Measurements from ENCODE around the gene DDT. TPM values are rescaled to one million over a fixed set of nuclear protein-coding genes. Genes with fewer than 3 reads are reported as not detected.
"Not testable (repeated sequence)": the region's sequence is repeated elsewhere in the genome, so short reads cannot be mapped to it uniquely, and the experiment has no call there.

The DDT gene
- total RNA-seq = 100 to 1,000 TPM; 128 to 136 TPM

DNA sequence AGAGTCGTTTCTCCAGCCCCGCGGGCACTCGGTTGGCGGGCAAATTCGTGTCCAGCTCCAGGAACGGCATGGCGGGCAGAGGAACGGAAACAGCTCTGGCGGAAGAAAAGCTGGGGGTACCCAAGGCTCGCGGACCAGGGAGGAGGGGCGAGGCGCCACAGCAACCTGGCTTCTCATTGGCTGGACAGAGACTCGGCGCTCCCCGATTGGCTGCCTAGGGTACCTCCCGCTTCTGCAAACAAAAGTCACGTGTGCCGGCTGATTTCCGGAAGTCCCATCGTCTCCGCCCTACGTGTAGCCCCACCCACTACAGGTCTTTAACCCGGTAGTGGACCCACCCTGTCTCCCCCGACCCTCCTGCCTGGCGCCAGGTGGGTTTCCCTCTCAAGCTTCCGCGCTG lies at the start of gene DDT:
TSS of gene DDT (minus strand) at position 97 of the 400 bp plus-strand sequence. CDS start at position 70, 27 bp downstream.
- peak; percentile 99 for ATAC-seq
- H3K27me3 Mint-ChIP-seq (ENCODE audit: low read depth); POLR2A ChIA-PET; H3K4me3 Mint-ChIP-seq; DNase-seq; H3K4me1 Mint-ChIP-seq (ENCODE audit: low read depth); H3K27ac Mint-ChIP-seq; CTCF ChIA-PET; H3K9me3 Mint-ChIP-seq (ENCODE audit: insufficient read depth): not testable (repeated sequence)
- H3K36me3 Mint-ChIP-seq (ENCODE audit: low read depth) = peaks cover 27% of the 10 kb centered on the region

DNA sequence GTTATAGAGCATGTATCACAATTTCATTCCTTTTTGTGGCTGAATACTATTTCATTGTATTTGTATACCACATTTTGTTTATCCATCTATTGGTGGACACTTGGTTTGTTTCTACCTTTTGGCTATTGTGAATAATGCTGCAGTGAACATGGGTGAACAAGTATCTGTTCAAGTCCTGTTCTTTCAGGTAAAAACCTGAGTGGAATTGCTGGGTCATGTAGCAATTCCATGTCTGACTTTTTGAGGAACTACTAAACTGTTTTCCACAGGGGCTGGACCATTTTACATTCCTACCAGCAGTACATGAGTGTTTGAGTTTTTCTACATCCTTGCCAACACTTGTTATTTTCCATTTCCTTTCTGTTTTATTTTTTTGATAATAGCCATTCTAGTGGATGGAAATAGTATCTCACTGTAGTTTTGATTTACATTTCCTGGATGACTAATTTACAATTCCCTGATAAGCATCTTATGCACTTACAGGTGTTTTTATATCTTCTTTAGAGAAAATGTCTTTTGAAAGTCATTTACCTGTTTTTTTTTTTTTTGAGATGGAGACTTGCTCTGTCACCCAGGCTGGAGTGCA lies 49.1 kb upstream of the DDT start:
- POLR2A ChIA-PET = interaction anchor here (1.2 kb wide), 1 partner anchor 10 kb away, joined by 3 read pairs; no protein-coding TSS in a partner anchor
- Mint-ChIP-seq H3K27me3 (ENCODE audit: low read depth) (no peaks in the 10 kb centered on the region), H3K27ac (no peak overlapping the region), H3K9me3 (ENCODE audit: insufficient read depth) (no peaks in the 10 kb centered on the region), H3K4me1 (ENCODE audit: low read depth) (peaks cover 21% of the 10 kb centered on the region), H3K4me3 (no peak overlapping the region), H3K36me3 (ENCODE audit: low read depth) (peaks cover 43% of the 10 kb centered on the region)
- ATAC-seq (no peak), DNase-seq (no peak)
- CTCF ChIA-PET = no interaction called here

DNA sequence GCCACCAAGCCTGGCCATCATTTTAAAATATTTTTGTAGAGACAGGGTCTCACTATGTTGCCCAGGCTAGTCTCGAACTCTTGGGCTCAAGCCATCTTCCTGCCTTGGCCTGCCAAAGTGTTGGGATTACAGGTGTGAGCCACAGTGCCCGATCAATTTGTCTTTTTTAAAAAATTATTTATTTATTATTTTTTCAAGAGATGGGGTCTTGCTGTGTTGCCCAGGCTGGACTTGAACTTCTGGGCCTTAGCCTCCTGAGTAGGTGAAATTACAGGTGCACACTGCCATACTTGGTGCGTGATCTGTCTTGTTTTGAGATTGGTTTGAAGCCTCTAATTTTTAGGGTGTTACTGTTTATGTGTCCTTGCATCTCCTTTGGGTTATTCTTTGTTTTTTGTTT lies 47.1 kb upstream of the DDT start:
- Mint-ChIP-seq H3K36me3 (ENCODE audit: low read depth) (peaks cover 54% of the 10 kb centered on the region), H3K4me3 (no peak overlapping the region), H3K27ac (no peak overlapping the region), H3K4me1 (ENCODE audit: low read depth) (peaks cover 20% of the 10 kb centered on the region), H3K27me3 (ENCODE audit: low read depth) (no peaks in the 10 kb centered on the region), H3K9me3 (ENCODE audit: insufficient read depth) (no peaks in the 10 kb centered on the region)
- POLR2A ChIA-PET = no interaction called here
- no peak for ATAC-seq
- DNase-seq = no peak
- CTCF ChIA-PET = no interaction called here

DNA sequence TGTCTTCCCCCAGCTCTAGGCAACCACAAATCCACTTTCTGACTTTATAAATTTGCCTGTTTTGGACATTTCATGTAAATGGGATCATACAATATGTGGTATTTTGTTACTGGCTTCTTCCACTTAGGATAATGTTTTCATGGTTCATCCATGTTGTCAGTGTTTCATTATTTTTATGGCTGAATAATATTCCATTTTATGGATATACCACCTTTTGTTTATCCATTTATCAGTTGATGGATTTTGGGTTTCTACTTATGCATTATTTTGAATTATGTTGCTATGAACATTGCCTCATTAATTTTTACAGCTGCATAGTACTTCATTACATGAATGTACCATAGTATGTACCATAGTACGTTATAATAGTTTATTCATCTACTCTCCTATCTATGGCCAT lies 41.9 kb upstream of the DDT start:
- H3K4me1 Mint-ChIP-seq (ENCODE audit: low read depth) = peaks cover 31% of the 10 kb centered on the region
- H3K36me3 Mint-ChIP-seq (ENCODE audit: low read depth) = peaks cover 38% of the 10 kb centered on the region
- no peaks in the 10 kb centered on the region for H3K27me3 Mint-ChIP-seq (ENCODE audit: low read depth)
- ATAC-seq (no peak), DNase-seq (no peak)
- no peak overlapping the region for H3K4me3 Mint-ChIP-seq
- POLR2A ChIA-PET = no interaction called here
- no peaks in the 10 kb centered on the region for H3K9me3 Mint-ChIP-seq (ENCODE audit: insufficient read depth)
- CTCF ChIA-PET = interaction anchor here (0.9 kb wide), 1 partner anchor 227 kb away, joined by 3 read pairs; no protein-coding TSS in a partner anchor
- no peak overlapping the region for H3K27ac Mint-ChIP-seq

DNA sequence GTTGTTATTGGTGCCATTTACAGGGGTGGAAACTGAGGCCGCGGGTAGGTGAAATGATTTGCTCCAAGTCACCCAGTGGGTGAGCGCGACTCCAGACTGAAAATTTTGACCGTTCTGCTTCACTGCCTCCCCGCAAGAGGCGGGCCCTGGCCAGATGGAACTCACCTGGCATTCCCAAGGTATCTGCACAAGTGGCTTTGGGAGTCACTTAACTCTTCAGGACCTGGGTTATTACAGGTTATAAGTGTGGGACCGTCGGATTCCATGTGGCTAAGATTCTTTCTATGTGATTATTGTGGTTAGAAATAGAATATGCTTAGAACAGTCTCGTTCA lies 37.5 kb upstream of the DDT start:
- POLR2A ChIA-PET = interaction anchor here (1.3 to 1.4 kb wide), 3 partner anchors 15 to 145 kb away, joined by 4 to 7 read pairs (median 7); no protein-coding TSS in a partner anchor
- Mint-ChIP-seq H3K4me3 (peak overlapping the region; percentile 87), H3K4me1 (ENCODE audit: low read depth) (peaks cover 32% of the 10 kb centered on the region), H3K27ac (peak overlapping the region; percentile 87), H3K9me3 (ENCODE audit: insufficient read depth) (no peaks in the 10 kb centered on the region), H3K27me3 (ENCODE audit: low read depth) (no peaks in the 10 kb centered on the region), H3K36me3 (ENCODE audit: low read depth) (peaks cover 19% of the 10 kb centered on the region)
- CTCF ChIA-PET = interaction anchor here (0.8 to 2.8 kb wide), 6 partner anchors 17 to 223 kb away, joined by 3 to 18 read pairs (median 4); no protein-coding TSS in a partner anchor
- DNase-seq (no peak), ATAC-seq (no peak)

DNA sequence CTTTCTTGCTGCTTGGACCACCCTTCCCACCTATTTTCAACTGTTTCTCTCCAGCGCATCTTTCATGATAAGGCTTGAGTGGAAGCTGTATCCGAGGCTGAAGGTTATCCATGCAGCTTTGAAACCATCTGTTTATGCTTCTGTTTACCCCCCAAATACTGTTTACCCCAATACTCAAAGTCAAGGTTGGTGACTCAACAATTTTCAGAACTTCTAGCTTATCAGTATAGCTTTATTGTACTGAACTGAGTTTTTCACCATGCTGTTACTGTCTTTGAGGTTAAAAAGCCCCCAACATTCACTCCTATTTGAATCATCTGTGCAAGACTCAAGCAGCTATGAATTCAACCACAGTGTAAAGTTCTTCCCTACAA lies 35.8 kb upstream of the DDT start:
- Mint-ChIP-seq H3K27me3 (ENCODE audit: low read depth) (no peaks in the 10 kb centered on the region), H3K9me3 (ENCODE audit: insufficient read depth) (no peaks in the 10 kb centered on the region), H3K36me3 (ENCODE audit: low read depth) (peaks cover 11% of the 10 kb centered on the region), H3K27ac (peak overlapping the region; percentile 69), H3K4me3 (peak overlapping the region; percentile 33), H3K4me1 (ENCODE audit: low read depth) (peaks cover 34% of the 10 kb centered on the region)
- ATAC-seq (no peak), DNase-seq (no peak)
- ChIA-PET POLR2A (interaction anchor here (1.4 to 1.6 kb wide), 2 partner anchors 99 to 116 kb away, joined by 3 to 6 read pairs; partner anchors contain the start of gene MIF), CTCF (interaction anchor here (1.2 to 2.8 kb wide), 3 partner anchors 17 to 164 kb away, joined by 3 to 18 read pairs (median 4); no protein-coding TSS in a partner anchor)

DNA sequence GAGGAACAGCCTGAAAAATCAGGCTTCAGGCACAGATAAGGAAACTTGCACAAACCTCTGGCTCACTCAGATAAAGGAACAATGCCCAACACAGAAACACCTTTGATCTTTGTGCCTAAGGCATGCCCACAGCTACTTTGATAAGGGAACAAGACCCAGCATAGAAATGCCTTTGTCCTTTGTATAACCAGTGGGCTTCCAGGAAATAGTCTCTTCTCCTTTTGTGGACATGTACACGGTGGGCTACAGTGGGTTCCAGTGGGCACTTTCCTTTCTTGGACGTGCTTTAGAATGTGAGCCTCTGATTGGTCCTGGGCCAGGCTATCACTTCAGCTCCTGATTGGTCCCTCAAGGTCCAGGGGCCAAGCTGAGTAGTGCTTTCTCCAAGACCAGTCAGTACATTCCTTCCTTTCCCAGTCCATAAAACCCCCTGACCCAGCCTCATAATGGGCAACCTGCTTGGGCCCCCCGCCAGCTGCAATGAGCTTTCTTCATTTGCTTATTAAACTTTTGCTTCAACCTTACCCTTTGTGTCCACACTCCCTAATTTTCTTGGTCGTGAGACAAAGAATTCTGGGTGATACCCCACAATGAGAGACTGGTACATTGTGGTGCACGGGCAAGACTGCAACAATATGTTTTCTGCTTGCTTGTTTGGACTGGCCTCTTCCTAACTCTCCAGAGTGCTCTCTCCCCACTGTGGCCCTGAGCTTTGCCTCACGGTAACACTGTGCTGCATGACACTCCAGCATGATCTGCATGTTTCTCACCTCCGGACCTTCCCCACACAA lies 35.2 kb upstream of the DDT start:
- Mint-ChIP-seq H3K9me3 (ENCODE audit: insufficient read depth) (no peaks in the 10 kb centered on the region), H3K4me1 (ENCODE audit: low read depth) (peaks cover 31% of the 10 kb centered on the region), H3K36me3 (ENCODE audit: low read depth) (peaks cover 7% of the 10 kb centered on the region), H3K27me3 (ENCODE audit: low read depth) (no peaks in the 10 kb centered on the region), H3K4me3 (no peak overlapping the region), H3K27ac (peak overlapping the region; percentile 69)
- no peak for ATAC-seq
- ChIA-PET POLR2A (interaction anchor here (1.6 kb wide), 1 partner anchor 99 kb away, joined by 3 read pairs; no protein-coding TSS in a partner anchor), CTCF (interaction anchor here (1.6 to 2.8 kb wide), 2 partner anchors 147 to 165 kb away, joined by 3 to 18 read pairs; no protein-coding TSS in a partner anchor)
- DNase-seq = no peak

DNA sequence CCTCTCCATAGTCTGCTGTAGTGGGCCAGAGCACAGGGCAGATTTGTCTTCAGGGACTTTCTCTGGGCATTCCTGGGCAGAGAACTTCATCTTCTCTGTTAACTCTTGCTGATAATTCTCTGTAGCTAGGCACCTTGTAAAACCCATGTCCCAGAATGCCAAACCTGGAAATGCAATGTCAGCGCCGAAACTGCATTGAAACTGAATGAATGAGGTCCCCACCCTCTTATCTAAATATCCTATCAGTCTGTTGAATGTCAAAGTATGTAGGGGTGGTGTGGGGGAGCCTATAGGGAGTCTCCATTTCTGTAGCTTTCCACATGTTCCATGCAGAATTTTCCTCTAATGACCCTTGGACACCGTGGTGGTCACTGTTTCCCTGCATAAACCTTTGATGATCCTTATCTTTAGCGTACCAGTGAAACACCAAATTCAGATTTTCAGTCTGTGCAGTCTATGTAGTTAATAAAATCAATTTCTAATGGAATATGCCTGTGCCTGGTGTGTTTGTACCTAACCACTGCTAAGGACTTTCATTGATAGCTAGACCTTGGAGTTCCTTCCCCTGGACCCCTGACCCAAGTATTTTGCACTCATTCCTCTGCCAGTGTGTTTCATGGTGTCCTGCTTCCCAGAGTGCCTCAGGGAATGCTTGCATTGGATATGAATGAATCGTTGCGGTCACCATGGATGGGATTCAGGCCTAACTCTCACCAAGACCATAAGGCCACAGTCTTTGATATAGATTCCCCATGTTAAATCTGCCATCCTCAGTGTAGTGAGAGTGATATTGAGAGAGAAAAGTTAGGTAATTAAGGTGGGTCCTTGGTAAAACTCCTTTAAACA lies 34.4 kb upstream of the DDT start:
- no peak for DNase-seq
- H3K27ac Mint-ChIP-seq = no peak overlapping the region
- peaks cover 24% of the 10 kb centered on the region for H3K4me1 Mint-ChIP-seq (ENCODE audit: low read depth)
- H3K4me3 Mint-ChIP-seq = no peak overlapping the region
- ChIA-PET POLR2A (no interaction called here), CTCF (interaction anchor here (0.7 to 2.8 kb wide), 2 partner anchors 148 to 234 kb away, joined by 3 to 18 read pairs; no protein-coding TSS in a partner anchor)
- no peak for ATAC-seq
- peaks cover 3% of the 10 kb centered on the region for H3K36me3 Mint-ChIP-seq (ENCODE audit: low read depth)
- H3K27me3 Mint-ChIP-seq (ENCODE audit: low read depth) = peaks cover under 1% of the 10 kb centered on the region
- no peaks in the 10 kb centered on the region for H3K9me3 Mint-ChIP-seq (ENCODE audit: insufficient read depth)

DNA sequence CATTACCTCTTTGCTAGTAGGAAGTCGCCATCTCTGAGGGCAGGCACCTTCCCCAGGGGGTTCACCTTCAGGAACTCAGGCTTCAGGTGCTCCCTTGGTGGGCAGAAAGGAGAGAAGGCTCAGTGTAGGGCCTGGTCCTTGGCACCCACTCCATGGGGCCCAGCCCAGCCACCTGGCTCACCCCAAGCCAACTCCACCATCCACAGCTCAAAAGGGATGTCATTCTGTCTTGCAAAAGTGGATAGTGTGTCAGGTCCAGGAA lies 33.7 kb upstream of the DDT start:
- POLR2A ChIA-PET = no interaction called here
- Mint-ChIP-seq H3K4me1 (ENCODE audit: low read depth) (peaks cover 21% of the 10 kb centered on the region), H3K9me3 (ENCODE audit: insufficient read depth) (no peaks in the 10 kb centered on the region), H3K27me3 (ENCODE audit: low read depth) (peaks cover 4% of the 10 kb centered on the region), H3K36me3 (ENCODE audit: low read depth) (no peaks in the 10 kb centered on the region), H3K4me3 (no peak overlapping the region), H3K27ac (no peak overlapping the region)
- CTCF ChIA-PET = interaction anchor here (0.7 kb wide), 1 partner anchor 234 kb away, joined by 3 read pairs; no protein-coding TSS in a partner anchor
- DNase-seq (no peak), ATAC-seq (no peak)

DNA sequence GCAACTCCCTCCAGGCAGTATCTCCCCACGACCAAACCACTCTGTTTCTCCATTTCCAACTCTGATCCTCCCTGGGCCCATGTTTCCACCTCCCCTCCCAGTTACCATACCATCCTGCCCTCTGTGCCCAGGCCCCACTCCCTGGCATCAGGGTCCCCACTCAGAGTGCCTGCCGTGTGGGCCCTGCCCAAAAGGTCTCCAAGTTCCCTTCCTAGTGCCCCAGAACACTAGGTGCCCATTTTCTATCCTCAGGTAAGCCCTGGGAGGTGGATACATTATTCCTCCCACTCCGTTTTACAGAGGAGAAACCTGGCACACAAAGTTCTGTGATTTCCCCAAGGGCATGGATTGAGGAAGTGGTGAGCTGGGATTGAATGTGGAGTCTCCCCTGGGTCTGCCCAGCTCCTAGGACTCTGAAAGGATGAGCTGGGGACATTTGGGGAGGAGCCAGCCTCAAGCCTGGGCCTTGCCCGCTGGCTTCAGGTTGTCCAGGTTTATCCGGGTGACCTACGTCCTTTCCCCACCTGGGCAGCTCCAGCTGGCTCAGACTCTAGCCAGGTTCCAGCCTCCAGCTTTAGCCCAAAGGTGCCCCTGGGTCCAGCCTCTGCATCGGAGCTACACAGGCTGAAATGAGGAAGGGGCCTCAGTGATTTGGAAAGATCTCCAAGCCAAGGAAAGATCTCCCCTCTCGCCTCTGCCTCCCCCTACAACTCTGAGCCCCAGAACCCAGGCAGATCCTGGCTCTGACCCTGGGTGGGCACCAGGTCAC lies 33.2 kb upstream of the DDT start:
- Mint-ChIP-seq H3K4me1 (ENCODE audit: low read depth) (peaks cover 17% of the 10 kb centered on the region), H3K27me3 (ENCODE audit: low read depth) (peaks cover 4% of the 10 kb centered on the region), H3K4me3 (no peak overlapping the region), H3K9me3 (ENCODE audit: insufficient read depth) (no peaks in the 10 kb centered on the region), H3K27ac (no peak overlapping the region), H3K36me3 (ENCODE audit: low read depth) (no peaks in the 10 kb centered on the region)
- ATAC-seq = no peak
- DNase-seq = no peak
- CTCF ChIA-PET = interaction anchor here (0.7 kb wide), 1 partner anchor 235 kb away, joined by 3 read pairs; no protein-coding TSS in a partner anchor
- POLR2A ChIA-PET = no interaction called here

DNA sequence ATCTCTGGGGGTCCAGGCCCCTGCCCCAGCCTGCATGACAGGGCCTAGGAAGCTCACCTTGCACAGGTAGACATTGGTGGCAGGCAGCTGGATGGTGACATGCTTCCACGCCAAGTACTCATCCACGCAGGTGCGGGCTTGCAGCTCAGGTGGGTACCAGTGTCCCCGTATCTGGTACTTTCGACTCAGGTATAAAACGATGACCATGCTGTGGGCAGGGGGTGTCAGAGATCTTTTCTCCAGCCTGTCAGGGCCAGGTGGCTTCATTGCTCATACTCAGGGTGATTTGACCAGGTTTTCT lies 32.6 kb upstream of the DDT start:
- Mint-ChIP-seq H3K9me3 (ENCODE audit: insufficient read depth) (no peaks in the 10 kb centered on the region), H3K4me1 (ENCODE audit: low read depth) (peaks cover 14% of the 10 kb centered on the region), H3K36me3 (ENCODE audit: low read depth) (no peaks in the 10 kb centered on the region), H3K4me3 (no peak overlapping the region), H3K27ac (no peak overlapping the region), H3K27me3 (ENCODE audit: low read depth) (peaks cover 8% of the 10 kb centered on the region)
- ATAC-seq = no peak
- ChIA-PET POLR2A (no interaction called here), CTCF (no interaction called here)
- DNase-seq = no peak

Data from activated CD8-positive, alpha-beta T cell treated with anti-CD3 and anti-CD28 coated beads, Interleukin-2, amount 10 ng/mL, durations not matched to agents 7 days and 5 days (primary cell).